Measurements from ENCODE around the gene OR5H1.
"Not testable (repeated sequence)": the region's sequence is repeated elsewhere in the genome, so short reads cannot be mapped to it uniquely, and the experiment has no call there.

OR5H1 gene

GRCh38 chr3:98149456-98149855, 18.9 kb downstream of the OR5H1 start:
- DNase-seq (ENCODE audit: low spot score); H3K27me3 Mint-ChIP-seq (ENCODE audit: low read depth); H3K36me3 Mint-ChIP-seq (ENCODE audit: low read depth); H3K27ac Mint-ChIP-seq; H3K4me1 Mint-ChIP-seq (ENCODE audit: low read depth); H3K4me3 Mint-ChIP-seq; H3K9me3 Mint-ChIP-seq: not testable (repeated sequence)

- no peaks in the 10 kb centered on the region for H3K4me1 Mint-ChIP-seq (ENCODE audit: low read depth)
- no peaks in the 10 kb centered on the region for H3K27me3 Mint-ChIP-seq (ENCODE audit: low read depth)
- no peak overlapping the region for H3K4me3 Mint-ChIP-seq
- H3K36me3 Mint-ChIP-seq (ENCODE audit: low read depth): no peaks in the 10 kb centered on the region
- no peaks in the 10 kb centered on the region for H3K9me3 Mint-ChIP-seq
- no peak overlapping the region for H3K27ac Mint-ChIP-seq
- no peak for DNase-seq (ENCODE audit: low spot score)
These were observed 20.7 kb downstream of the OR5H1 start for GRCh38 chr3:98151241-98151640.

DNA sequence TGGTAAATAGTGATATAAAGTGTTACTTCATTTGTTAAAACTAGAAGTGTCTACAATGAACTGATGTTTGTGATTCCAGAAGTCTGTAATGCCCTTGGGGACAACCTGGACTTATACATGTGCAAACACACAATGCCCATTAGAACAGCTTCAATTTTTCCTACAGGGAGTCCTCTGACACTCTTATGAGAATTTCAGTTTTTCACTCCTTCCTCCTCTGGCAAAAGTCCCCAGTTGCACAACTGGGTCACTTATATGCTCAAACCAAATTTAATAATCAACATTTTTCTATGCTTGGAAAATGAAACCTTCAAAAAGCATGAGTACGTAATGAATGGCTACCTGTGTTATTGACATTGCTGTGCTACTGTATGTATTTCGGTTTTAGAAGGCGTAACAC, 35.9 kb downstream of the OR5H1 start, which contains the start of gene OR5H15:
OR5H15 (plus strand) TSS at position 301 of the 400 bp plus-strand sequence. CDS start 2,004 bp downstream, outside the sequence.
- no peaks in the 10 kb centered on the region for H3K36me3 Mint-ChIP-seq (ENCODE audit: low read depth)
- H3K4me3 Mint-ChIP-seq: no peak within 1 kb of the TSS
- H3K4me1 Mint-ChIP-seq (ENCODE audit: low read depth): peaks cover 3% of the 10 kb centered on the region
- no peak within 1 kb of the TSS for H3K27ac Mint-ChIP-seq
- DNase-seq (ENCODE audit: low spot score): no peak
- no peaks in the 10 kb centered on the region for H3K9me3 Mint-ChIP-seq
- H3K27me3 Mint-ChIP-seq (ENCODE audit: low read depth): peaks cover 4% of the 10 kb centered on the region

GRCh38 chr3:98171071-98171470, 40.5 kb downstream of the OR5H1 start:
- H3K27ac Mint-ChIP-seq: no peak overlapping the region
- no peaks in the 10 kb centered on the region for H3K4me1 Mint-ChIP-seq (ENCODE audit: low read depth)
- no peaks in the 10 kb centered on the region for H3K9me3 Mint-ChIP-seq
- H3K27me3 Mint-ChIP-seq (ENCODE audit: low read depth): peaks cover 4% of the 10 kb centered on the region
- no peaks in the 10 kb centered on the region for H3K36me3 Mint-ChIP-seq (ENCODE audit: low read depth)
- DNase-seq (ENCODE audit: low spot score): no peak
- no peak overlapping the region for H3K4me3 Mint-ChIP-seq

GRCh38 chr3:98172621-98173020, 42.1 kb downstream of the OR5H1 start:
- peaks cover 4% of the 10 kb centered on the region for H3K27me3 Mint-ChIP-seq (ENCODE audit: low read depth)
- DNase-seq (ENCODE audit: low spot score): no peak
- no peaks in the 10 kb centered on the region for H3K4me1 Mint-ChIP-seq (ENCODE audit: low read depth)
- H3K4me3 Mint-ChIP-seq: no peak overlapping the region
- H3K9me3 Mint-ChIP-seq: no peaks in the 10 kb centered on the region
- H3K27ac Mint-ChIP-seq: no peak overlapping the region
- no peaks in the 10 kb centered on the region for H3K36me3 Mint-ChIP-seq (ENCODE audit: low read depth)

DNA sequence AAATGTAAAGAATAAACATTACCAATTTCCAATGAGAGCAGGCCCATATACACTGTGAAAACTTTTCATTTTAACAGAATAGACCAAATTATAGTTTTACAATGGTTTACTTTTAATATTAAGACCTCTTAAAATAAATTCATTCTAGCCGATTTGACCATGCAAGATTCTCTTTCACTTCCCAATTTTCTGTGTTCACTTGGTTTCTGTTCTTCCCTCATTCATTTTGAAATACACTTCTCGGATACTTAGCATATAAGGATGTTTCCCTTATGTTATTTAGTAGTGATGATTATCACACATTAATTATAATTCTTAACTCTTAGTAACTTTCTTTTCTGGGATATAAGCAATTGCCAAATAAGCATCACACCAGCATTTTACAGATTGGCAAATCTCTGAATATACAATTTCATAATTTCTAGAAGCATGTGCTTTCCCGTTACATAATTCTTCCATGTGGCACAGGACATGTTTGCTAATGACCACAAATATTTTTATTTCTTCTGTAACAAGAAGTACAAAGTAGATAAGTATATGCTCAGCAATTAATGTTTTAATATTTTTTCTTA, 49.9 kb downstream of the OR5H1 start:
- Mint-ChIP-seq H3K27ac (no peak overlapping the region), H3K27me3 (ENCODE audit: low read depth) (peaks cover 5% of the 10 kb centered on the region), H3K36me3 (ENCODE audit: low read depth) (no peaks in the 10 kb centered on the region), H3K4me1 (ENCODE audit: low read depth) (no peaks in the 10 kb centered on the region), H3K4me3 (no peak overlapping the region), H3K9me3 (no peaks in the 10 kb centered on the region)
- no peak for DNase-seq (ENCODE audit: low spot score)

DNA sequence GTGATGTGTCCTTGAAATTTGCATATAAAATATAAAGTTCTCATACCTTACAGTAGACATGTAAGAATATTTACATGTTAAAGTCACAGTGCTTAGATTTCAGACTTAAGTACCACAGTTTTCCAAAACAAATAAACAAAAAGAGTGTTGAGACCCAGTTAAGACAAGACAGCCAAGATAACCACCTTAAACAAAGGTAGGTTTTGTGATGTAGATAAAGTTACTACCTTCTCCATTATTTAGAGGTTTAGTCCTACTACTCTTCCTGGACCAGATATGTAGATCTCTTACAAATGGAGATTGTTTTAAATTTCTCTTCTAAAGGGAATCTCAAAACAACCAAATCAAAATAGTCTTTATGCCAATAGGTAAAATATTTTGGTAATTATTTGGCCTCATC, 51.7 kb downstream of the OR5H1 start:
- DNase-seq (ENCODE audit: low spot score): no peak
- H3K4me1 Mint-ChIP-seq (ENCODE audit: low read depth): no peaks in the 10 kb centered on the region
- H3K27ac Mint-ChIP-seq: no peak overlapping the region
- H3K9me3 Mint-ChIP-seq: no peaks in the 10 kb centered on the region
- no peaks in the 10 kb centered on the region for H3K36me3 Mint-ChIP-seq (ENCODE audit: low read depth)
- no peak overlapping the region for H3K4me3 Mint-ChIP-seq
- peaks cover 5% of the 10 kb centered on the region for H3K27me3 Mint-ChIP-seq (ENCODE audit: low read depth)

- H3K9me3 Mint-ChIP-seq: no peaks in the 10 kb centered on the region
- H3K4me3 Mint-ChIP-seq: no peak overlapping the region
- no peaks in the 10 kb centered on the region for H3K36me3 Mint-ChIP-seq (ENCODE audit: low read depth)
- no peak overlapping the region for H3K27ac Mint-ChIP-seq
- DNase-seq (ENCODE audit: low spot score): no peak
- H3K4me1 Mint-ChIP-seq (ENCODE audit: low read depth): peaks cover 4% of the 10 kb centered on the region
- peaks cover 5% of the 10 kb centered on the region for H3K27me3 Mint-ChIP-seq (ENCODE audit: low read depth)
These were observed 54.7 kb downstream of the OR5H1 start for GRCh38 chr3:98185180-98185579.

All from T-helper 2 cell treated with Interferon-gamma antibody and Interleukin-4, amounts not matched to agents 5 μg/mL and 100 μg/mL, for 36 hours (primary cell).